HCT116 (cell line): ENCODE data around the gene CACNA2D3. TPM values are rescaled to one million over a fixed set of nuclear protein-coding genes. Genes with fewer than 3 reads are reported as not detected.

Experiments
- ATAC-seq: fragments of 200-7000 bp; cut with Tn5 transposase; 2 replicates; pipeline ENCODE4 v1.9.1; 2020; ENCODE audit warnings: mild to moderate bottlenecking, moderate library complexity
- BruUV-seq: library from RNA; stranded (reverse); fragments of 400-500 nt; replicated peaks from 2 replicates; lab custom pipeline; 2021; lab: Mats Ljungman, UMichigan
- CTCF ChIA-PET: fragments of 300-600 bp; sonication (Branson Sonifier 250); formaldehyde crosslinking; loops from one replicate; lab custom pipeline; 2021; ENCODE audit warnings: antibody characterized with exemption; lab: Charles Lee
- POLR2A ChIA-PET: fragments of 300-600, 350-600 bp; sonication (Branson Sonifier 250); formaldehyde crosslinking; loops from one replicate; lab custom pipeline; 2021; ENCODE audit warnings: antibody characterized with exemption; lab: Charles Lee
- RAD21 ChIA-PET, 2 experiments: fragments of 300-600 bp; sonication (Branson Sonifier 250); formaldehyde crosslinking; loops; one replicate each; lab custom pipeline; 2023; ENCODE audit warnings: low total read pairs in 2 of 2; ENCODE audit not compliant: uncharacterized antibody in 2 of 2, unreplicated experiment in 2 of 2, low non-redundant PET in 1 of 2; lab: Charles Lee
- DNase-seq: peaks from one replicate; pipeline ENCODE4 v3.0.0-alpha.2; 2010; ENCODE audit warnings: low read depth, low spot score
- H2AFZ ChIP-seq: fragments of 200-600 bp; shearing (Covaris generic), sonication (generic); 2 replicates; pipeline ENCODE4 v1.6.1; 2017; ENCODE audit warnings: low read depth, mixed run types, mixed read lengths, antibody characterized with exemption, low read length; ENCODE audit not compliant: poor library complexity, severe bottlenecking
- H3K27ac ChIP-seq: 2 replicates; pipeline ENCODE4 v1.5.1; 2012; ENCODE audit warnings: low read depth, low read length
- H3K27me3 ChIP-seq: fragments of 200-600 bp; sonication (generic); 2 replicates; pipeline ENCODE4 v1.6.1; 2016; ENCODE audit warnings: mixed run types, low read length, mixed read lengths; ENCODE audit not compliant: insufficient read depth
- H3K36me3 ChIP-seq, 2 experiments: fragments of 200-500 bp in 1 of 2; fragments of 200-600 bp in 1 of 2; sonication (Bioruptor generic) in 1 of 2; sonication (generic) in 1 of 2; 2 replicates each; pipeline versions ENCODE4 v1.5.1 to v1.6.1; 2014 to 2016; ENCODE audit warnings: low read length in 2 of 2, inconsistent platforms in 1 of 2, mixed read lengths in 1 of 2, mixed run types in 1 of 2; ENCODE audit not compliant: insufficient read depth in 2 of 2, control insufficient read depth in 1 of 2
- H3K4me1 ChIP-seq, 2 experiments: fragments of 200-600 bp in 1 of 2; sonication (generic) in 1 of 2; 2 replicates each; pipeline versions ENCODE4 v1.5.1 to v1.6.1; 2012 to 2017; ENCODE audit warnings: low read length in 2 of 2, inconsistent platforms in 1 of 2, mild to moderate bottlenecking in 1 of 2, mixed read lengths in 1 of 2, mixed run types in 1 of 2, moderate library complexity in 1 of 2; ENCODE audit not compliant: insufficient read depth in 2 of 2, control insufficient read depth in 1 of 2
- H3K4me2 ChIP-seq: fragments of 200-600 bp; sonication (generic); 2 replicates; pipeline ENCODE4 v1.6.1; 2017; ENCODE audit warnings: mixed run types, low read length, mixed read lengths
- H3K4me3 ChIP-seq, 2 experiments: fragments of 200-600 bp in 1 of 2; sonication (generic) in 1 of 2; replicated peaks in 1 of 2; 2 replicates each; pipeline ENCODE4 v1.5.1; 2011 to 2016; ENCODE audit warnings: low read length in 2 of 2, control low read depth in 1 of 2, low read depth in 1 of 2, mild to moderate bottlenecking in 1 of 2, mixed read lengths in 1 of 2, mixed run types in 1 of 2
- H3K79me2 ChIP-seq: fragments of 200-600 bp; sonication (generic); 2 replicates; pipeline ENCODE4 v1.6.1; 2017; ENCODE audit warnings: mild to moderate bottlenecking, mixed run types, low read length, moderate library complexity, mixed read lengths; ENCODE audit not compliant: insufficient read depth
- H3K9ac ChIP-seq: fragments of 200-600 bp; sonication (generic); 2 replicates; pipeline ENCODE4 v1.6.1; 2016; ENCODE audit warnings: low read length, mixed read lengths
- H3K9me2 ChIP-seq: fragments of 200-600 bp; sonication (generic), shearing (Covaris generic); 2 replicates; pipeline ENCODE4 v1.6.1; 2017; ENCODE audit warnings: mixed run types, mild to moderate bottlenecking, moderate library complexity; ENCODE audit not compliant: insufficient read depth
- H3K9me3 ChIP-seq, 2 experiments: fragments of 200-500 bp in 1 of 2; fragments of 200-600 bp in 1 of 2; sonication (Bioruptor generic) in 1 of 2; sonication (generic) in 1 of 2; 2 replicates each; pipeline ENCODE4 v1.6.1; 2014 to 2017; ENCODE audit warnings: low read length in 2 of 2, mixed read lengths in 2 of 2, inconsistent platforms in 1 of 2, low read depth in 1 of 2, mild to moderate bottlenecking in 1 of 2, mixed run types in 1 of 2, moderate library complexity in 1 of 2; ENCODE audit not compliant: control insufficient read depth in 1 of 2, insufficient read depth in 1 of 2
- H4K20me1 ChIP-seq: fragments of 200-600 bp; sonication (generic), shearing (Covaris generic); 2 replicates; pipeline ENCODE4 v1.6.1; 2017; ENCODE audit warnings: mixed run types, mild to moderate bottlenecking, moderate library complexity; ENCODE audit not compliant: insufficient read depth
- CEBPB ChIP-seq: IDR thresholded peaks from 2 replicates; pipeline ENCODE4 v1.6.1; 2012; ENCODE audit warnings: low read depth
- CTCF ChIP-seq, 3 experiments: fragments of 200-600 bp in 1 of 3; sonication (generic) in 1 of 3; IDR thresholded peaks in 2 of 3; conservative IDR thresholded peaks in 1 of 3; 2 replicates each; pipeline ENCODE4 v1.5.1; 2012 to 2017; ENCODE audit warnings: low read depth in 2 of 3, low read length in 2 of 3, antibody characterized with exemption in 1 of 3, borderline replicate concordance in 1 of 3, control low read depth in 1 of 3, mild to moderate bottlenecking in 1 of 3, mixed read lengths in 1 of 3, mixed run types in 1 of 3, moderate library complexity in 1 of 3; ENCODE audit not compliant: insufficient read depth in 1 of 3
- EGR1 ChIP-seq: IDR thresholded peaks from 2 replicates; pipeline ENCODE4 v1.6.1; 2012; ENCODE audit warnings: low read depth
- EZH2phosphoT487 ChIP-seq: fragments of 200-600 bp; IDR thresholded peaks from 2 replicates; pipeline ENCODE4 v1.6.1; 2018; ENCODE audit warnings: antibody characterized with exemption, borderline replicate concordance
- FOSL1 ChIP-seq: IDR thresholded peaks from 2 replicates; pipeline ENCODE4 v1.6.1; 2012; ENCODE audit warnings: low read depth
- JUND ChIP-seq: IDR thresholded peaks from 2 replicates; pipeline ENCODE4 v1.6.1; 2012
- MAX ChIP-seq: IDR thresholded peaks from 2 replicates; pipeline ENCODE4 v1.6.1; 2012
- POLR2A ChIP-seq: IDR thresholded peaks from 2 replicates; pipeline ENCODE4 v1.7.0; 2011; ENCODE audit warnings: borderline replicate concordance; ENCODE audit not compliant: insufficient read depth, insufficient read length; ENCODE audit errors: extremely low read depth
- POLR2AphosphoS5 ChIP-seq: IDR thresholded peaks from 2 replicates; pipeline ENCODE4 v1.6.1; 2011; ENCODE audit warnings: mild to moderate bottlenecking, low read depth, low read length, moderate library complexity
- REST ChIP-seq: IDR thresholded peaks from 2 replicates; pipeline ENCODE4 v1.6.1; 2012; ENCODE audit warnings: low read depth
- SRF ChIP-seq: IDR thresholded peaks from 2 replicates; pipeline ENCODE4 v1.6.1; 2012; ENCODE audit warnings: low read depth
- ZBTB33 ChIP-seq: IDR thresholded peaks from 2 replicates; pipeline ENCODE4 v1.6.1; 2011; ENCODE audit warnings: mild to moderate bottlenecking, low read length, moderate library complexity; ENCODE audit not compliant: insufficient replicate concordance; ENCODE audit errors: extremely low read depth
- ZFX ChIP-seq: fragments of 450-650 bp; IDR thresholded peaks from 2 replicates; pipeline ENCODE4 v1.6.1; 2017
- intact Hi-C: fragments of 100-400 bp; cut with micrococcal nuclease; formaldehyde crosslinking; loops from 2 replicates; pipeline ENCODE4 v1.10.0; 2022
- total RNA-seq: library from RNA; stranded (reverse); gene quantifications from one replicate; pipeline ENCODE4 v1.2.1, GENCODE V29; 2021; ENCODE audit not compliant: unreplicated experiment

CACNA2D3 gene
- total RNA-seq, 1 experiment from 2014 or later = 0.20 TPM

- Histone ChIP-seq H2AFZ (no peak overlapping the region), H3K9ac (no peak overlapping the region)
Observed at GRCh38 chr3:54691289-54691771, 569.0 kb downstream of the CACNA2D3 start.

More at GRCh38 chr3:54691289-54691771, 569.0 kb downstream of the CACNA2D3 start:
- Histone ChIP-seq H4K20me1 (no peaks in the 10 kb centered on the region), H3K4me1 (no peaks in the 10 kb centered on the region), H3K4me3 (no peak overlapping the region), H3K27me3 (no peaks in the 10 kb centered on the region), H3K27ac (no peak overlapping the region), H3K4me2 (no peak overlapping the region), H3K9me2 (no peaks in the 10 kb centered on the region)
- RAD21 ChIA-PET = no interaction called here
- no TSS peak for BruUV-seq
- intact Hi-C loops = no loop called here
- ATAC-seq = no peak
- TF ChIP-seq FOSL1 (no peak), MAX (no peak), EZH2phosphoT487 (no peak), CEBPB (no peak), ZFX (no peak), JUND (no peak), ZBTB33 (no peak), POLR2AphosphoS5 (no peak), SRF (no peak), POLR2A (no peak), REST (no peak), EGR1 (no peak), CTCF (IDR thresholded peaks at IDR 0.05 in 2 of 3, conservative IDR thresholded peaks at IDR 0.05 in 1 of 3; ENCODE audit: borderline replicate concordance in 1 of 3, insufficient read depth in 1 of 3, low read depth in 2 of 3, low read length in 2 of 3) (no peak)
- TF ChIP-seq, all 23 proteins: peak for 0
- DNase-seq = no peak
- ChIA-PET CTCF (no interaction called here), POLR2A (no interaction called here)
- Histone ChIP-seq H3K79me2 (no peaks in the 10 kb centered on the region), H3K36me3 (no peaks in the 10 kb centered on the region), H3K9me3 (peaks cover 0 to 7% of the 10 kb centered on the region in 2 experiments; a peak in 1 of 4 replicates)
